Spleen (tissue), 11 donors: Measurements from ENCODE around the gene VWF. TPM values are rescaled to one million over a fixed set of nuclear protein-coding genes. Genes with fewer than 3 reads are reported as not detected.

Source experiments
- DNase-seq: peaks from one replicate; pipeline ENCODE4 v3.0.0-alpha.2; 2020
- H3K27ac ChIP-seq, 8 donors: fragments of 200-600 bp; sonication (generic) in 7 of 8; 1 replicate in 4 of 8; 2 replicates in 4 of 8; pipeline versions ENCODE4 v1.5.0 to v1.8.0; 2016 to 2021; ENCODE audit warnings: inconsistent platforms in 4 of 8, mild to moderate bottlenecking in 4 of 8, moderate library complexity in 1 of 8
- H3K27me3 ChIP-seq, 7 donors: fragments of 200-600 bp; sonication (generic) in 6 of 7; replicated peaks in 1 of 7; 1 replicate in 4 of 7; 2 replicates in 3 of 7; pipeline versions ENCODE4 v1.5.0 to v1.8.0; 2016 to 2021; ENCODE audit warnings: inconsistent platforms in 3 of 7, mild to moderate bottlenecking in 1 of 7
- H3K36me3 ChIP-seq, 6 donors: fragments of 200-600 bp; sonication (generic) in 5 of 6; 1 replicate in 4 of 6; 2 replicates in 2 of 6; pipeline versions ENCODE4 v1.5.0 to v1.8.0; 2016 to 2021; ENCODE audit warnings: inconsistent platforms in 2 of 6
- H3K4me1 ChIP-seq, 6 donors: fragments of 200-600 bp; sonication (generic) in 5 of 6; 1 replicate in 3 of 6; 2 replicates in 3 of 6; pipeline versions ENCODE4 v1.5.0 to v1.8.0; 2016 to 2021; ENCODE audit warnings: inconsistent platforms in 3 of 6
- H3K4me3 ChIP-seq, 8 donors: fragments of 200-600 bp; sonication (generic) in 7 of 8; 1 replicate in 4 of 8; 2 replicates in 4 of 8; pipeline versions ENCODE4 v1.5.0 to v1.8.0; 2016 to 2021; ENCODE audit warnings: inconsistent platforms in 4 of 8, mild to moderate bottlenecking in 4 of 8, moderate library complexity in 2 of 8
- H3K9me3 ChIP-seq, 8 donors: fragments of 200-600 bp; sonication (generic) in 7 of 8; 1 replicate in 4 of 8; 2 replicates in 4 of 8; pipeline versions ENCODE4 v1.5.0 to v1.8.0; 2016 to 2021; ENCODE audit warnings: inconsistent platforms in 4 of 8
- CTCF ChIP-seq, 11 experiments: fragments of 200-600 bp in 7 of 11; fragments of 450-650 bp in 4 of 11; sonication (generic) in 4 of 11; IDR thresholded peaks in 8 of 11; conservative IDR thresholded peaks in 3 of 11; 1 replicate in 7 of 11; 2 replicates in 4 of 11; pipeline versions ENCODE4 v1.4.0 to v1.8.0; 2016 to 2021; ENCODE audit warnings: antibody characterized with exemption in 11 of 11, inconsistent platforms in 4 of 11, mild to moderate bottlenecking in 1 of 11
- POLR2A ChIP-seq, 3 donors: fragments of 450-650 bp; IDR thresholded peaks; one replicate each; pipeline ENCODE4 v1.5.1; 2017; ENCODE audit warnings: antibody characterized with exemption in 3 of 3, mild to moderate bottlenecking in 1 of 3
- POLR2AphosphoS5 ChIP-seq, 3 donors: sonication (generic); formaldehyde crosslinking; IDR thresholded peaks; one replicate each; pipeline ENCODE4 v1.5.1; 2017; ENCODE audit warnings: antibody characterized with exemption in 3 of 3
- WGBS, 5 donors: extraction: QIAGEN DNeasy Blood & Tissue Kit in 3 of 5; methylation state at CpG; one replicate each; pipeline versions ENCODE4 v1.1.5 to v1.1.7; 2013 to 2018; 5-methylcytosine and 5-hydroxymethylcytosine counted together
- intact Hi-C: fragments of 100-400 bp; cut with DNase I; formaldehyde crosslinking; loops from one replicate; pipeline ENCODE4 v1.15.0; 2023; ENCODE audit warnings: low total_unique reads
- polyA plus RNA-seq, 3 donors: library from polyadenylated mRNA; stranded (reverse); fragments of 200-250 nt; gene quantifications; one replicate each; pipeline ENCODE4 v1.2.1, GENCODE V29; 2013
- total RNA-seq, 7 donors: library from RNA; depleted of rRNA in 3 of 7; stranded (reverse); fragments of >200 nt in 3 of 7; fragmentation: NEBNext Ultra II Directional in 4 of 7; extraction: Animal tissue kit (Norgen Biotek cat#: 25700) in 4 of 7; gene quantifications; one replicate each; pipeline versions ENCODE4 v1.1.0 to v1.2.1, GENCODE V29; 2016 to 2021
- donor health status: healthy with polysubstance abuse.
- donor health status: DM: no; HTN: no; CAD: no; lungs with moderate emphysema.
- donor health status: DM: no; HTN: no; CAD: no.
- donor health status: Bipolar disorder and iron deficiency.
- donor health status: healthy.
- donor health status: DM: no; HTN: no; CAD: no.
- donor health status: DM: yes; HTN: yes; CAD: no.

VWF gene
- total and polyA plus RNA-seq, 10 donors, result 12.9 to 957 (median 321) TPM

DNA sequence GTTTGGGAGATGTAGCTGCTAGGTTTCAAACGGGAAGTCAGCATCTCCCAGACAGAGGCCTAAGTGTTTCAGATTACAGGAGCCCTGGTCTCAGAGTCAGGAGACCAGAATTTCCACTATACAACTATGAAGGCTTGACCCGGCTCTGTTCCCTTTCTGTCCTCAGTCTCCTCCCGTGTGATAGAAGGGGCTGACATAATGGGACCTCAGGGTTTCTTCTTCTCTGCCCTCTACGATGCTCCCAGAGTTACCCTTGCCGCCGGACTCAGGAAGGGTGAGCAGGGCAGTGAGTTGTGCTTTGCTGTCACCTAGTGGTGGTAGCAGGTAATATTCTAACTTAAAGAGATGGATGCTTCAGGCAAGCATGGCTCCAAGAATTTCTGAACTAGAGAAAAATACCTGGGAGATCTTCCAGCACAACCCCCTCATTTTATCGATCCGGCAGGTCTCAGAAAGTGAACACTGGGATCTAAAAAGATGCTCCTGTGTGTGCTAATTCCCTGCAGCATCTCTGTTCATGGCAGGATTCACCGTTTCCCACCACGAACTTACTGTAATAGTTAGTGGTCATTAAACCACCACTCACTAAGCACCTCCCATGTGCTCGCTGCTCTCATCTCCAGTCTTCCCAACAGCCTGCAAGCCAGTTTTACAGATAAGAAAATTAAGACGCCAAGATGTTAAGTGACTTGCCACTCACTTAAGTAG, 84.4 kb downstream of the VWF start:
- Histone ChIP-seq H3K4me1 (peaks cover 0 to 7% (median 2%) of the 10 kb centered on the region in 6 donors), H3K4me3 (peak overlapping the region in 1 of 8 donors; percentile 24), H3K9me3 (no peaks in the 10 kb centered on the region), H3K27ac (no peak overlapping the region), H3K36me3 (peaks cover 0 to 67% (median 5%) of the 10 kb centered on the region in 6 donors), H3K27me3 (peaks cover 0 to 4% (median 0%) of the 10 kb centered on the region in 7 donors)
- no peak for DNase-seq
- TF ChIP-seq CTCF (IDR thresholded peaks at IDR 0.05 in 8 of 11, conservative IDR thresholded peaks at IDR 0.05 in 3 of 11) (peak; percentile 49 to 79 (median 74)), POLR2AphosphoS5 (IDR thresholded peaks at IDR 0.05) (no peak)
- 27 to 33% (median 29%) methylated on average over 11 to 12 of the region's 12 CpGs for WGBS, 5 donors
- intact Hi-C loops, result loop anchor here (5.0 kb wide), 1 partner anchor 48 kb away; no protein-coding TSS in a partner anchor

GRCh38 chr12:6038160-6038559, 86.3 kb downstream of the VWF start:
- H3K36me3 ChIP-seq, result peaks cover 0 to 66% (median 10%) of the 10 kb centered on the region in 6 donors

GRCh38 chr12:6037459-6037858, 87.0 kb downstream of the VWF start:
- no peak overlapping the region for H3K27ac ChIP-seq
- DNase-seq, result no peak
- 78 to 93% (median 84%) methylated on average over 8 to 9 of the region's 9 CpGs for WGBS, 5 donors
- peaks cover 0 to 4% (median 0%) of the 10 kb centered on the region in 7 donors for H3K27me3 ChIP-seq
- H3K4me3 ChIP-seq, result no peak overlapping the region
- intact Hi-C loops, result loop anchor here (5.0 kb wide), 1 partner anchor 45 kb away; no protein-coding TSS in a partner anchor
- H3K36me3 ChIP-seq, result peaks cover 0 to 61% (median 10%) of the 10 kb centered on the region in 6 donors
- no peaks in the 10 kb centered on the region for H3K9me3 ChIP-seq
- H3K4me1 ChIP-seq, result peaks cover 0 to 7% (median 2%) of the 10 kb centered on the region in 6 donors
- TF ChIP-seq POLR2AphosphoS5 (IDR thresholded peaks at IDR 0.05) (no peak), CTCF (IDR thresholded peaks at IDR 0.05 in 8 of 11, conservative IDR thresholded peaks at IDR 0.05 in 3 of 11) (no peak), POLR2A (IDR thresholded peaks at IDR 0.05) (no peak)

More at GRCh38 chr12:6038160-6038559, 86.3 kb downstream of the VWF start:
- WGBS, 5 donors, result 33 to 61% (median 47%) methylated on average over 7 to 8 of the region's 8 CpGs
- DNase-seq, result no peak
- peaks cover 0 to 4% (median 0%) of the 10 kb centered on the region in 7 donors for H3K27me3 ChIP-seq
- TF ChIP-seq CTCF (IDR thresholded peaks at IDR 0.05 in 8 of 11, conservative IDR thresholded peaks at IDR 0.05 in 3 of 11) (peak in 9 of 11 experiments; percentile 17 to 69 (median 52)), POLR2A (IDR thresholded peaks at IDR 0.05) (no peak)
- intact Hi-C loops, result loop anchor here (5.0 kb wide), 1 partner anchor 46 kb away; no protein-coding TSS in a partner anchor
- peaks cover 0 to 7% (median 2%) of the 10 kb centered on the region in 6 donors for H3K4me1 ChIP-seq
- H3K27ac ChIP-seq, result no peak overlapping the region
- H3K9me3 ChIP-seq, result no peaks in the 10 kb centered on the region
- no peak overlapping the region for H3K4me3 ChIP-seq

DNA sequence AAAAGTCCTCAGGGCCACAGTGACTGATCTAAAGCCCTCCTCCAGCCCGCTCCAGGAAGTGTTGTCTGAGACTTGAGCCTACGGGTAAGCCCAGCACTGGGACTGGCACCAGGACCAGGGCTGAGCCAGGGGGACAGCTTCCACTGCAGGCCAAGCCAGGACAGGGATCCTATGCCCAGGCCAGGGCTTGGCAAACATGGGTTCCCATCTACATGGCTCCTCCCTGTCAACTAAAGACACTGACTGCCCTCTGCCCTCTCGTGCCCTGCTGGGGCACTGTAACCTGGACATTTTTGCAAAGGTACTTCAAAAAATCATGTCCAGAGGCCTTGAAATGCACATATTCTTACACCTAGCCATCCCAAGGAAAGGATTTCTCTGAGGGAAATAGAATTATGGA, 88.0 kb downstream of the VWF start:
- Histone ChIP-seq H3K9me3 (no peaks in the 10 kb centered on the region), H3K4me3 (no peak overlapping the region), H3K27me3 (no peaks in the 10 kb centered on the region), H3K27ac (no peak overlapping the region), H3K36me3 (peaks cover 0 to 58% (median 10%) of the 10 kb centered on the region in 6 donors), H3K4me1 (peaks cover 0 to 7% (median 2%) of the 10 kb centered on the region in 6 donors)
- TF ChIP-seq POLR2A (IDR thresholded peaks at IDR 0.05) (no peak), CTCF (IDR thresholded peaks at IDR 0.05 in 8 of 11, conservative IDR thresholded peaks at IDR 0.05 in 3 of 11) (no peak), POLR2AphosphoS5 (IDR thresholded peaks at IDR 0.05) (no peak)
- no peak for DNase-seq
- WGBS, 5 donors, result 70 to 91% (median 87%) methylated on average over 3 of the region's 3 CpGs
- intact Hi-C loops, result loop anchor here (5.0 kb wide), 1 partner anchor 44 kb away; no protein-coding TSS in a partner anchor
